ENCODE results near the gene NEAT1. TPM values are rescaled to one million over a fixed set of nuclear protein-coding genes. Genes with fewer than 3 reads are reported as not detected.

The NEAT1 gene
- total and polyA plus RNA-seq, 2 of the 8 experiments (the other 6 are each of a cell fraction or from before 2014, with no cell fraction given): 2.4 to 10.7 TPM

GRCh38 chr11:65428578-65429067, 6.0 kb downstream of the NEAT1 start:
- FAIRE-seq (no peak), DNase-seq (ENCODE audit: low read depth in 1 of 2, low spot score in 2 of 2) (no peak)
- POLR2A ChIA-PET (ENCODE audit: partially characterized antibody): interaction anchor here (1.0 to 20.8 kb wide), 4 partner anchors 9 to 76 kb away, joined by 3 to 826 read pairs (median 8); partner anchors contain the start of gene MALAT1
- Histone ChIP-seq H4K8ac (ENCODE audit: extremely low read depth, insufficient read depth, low read length) (no peak overlapping the region), H2AK5ac (ENCODE audit: low read depth, low read length) (no peak overlapping the region), H3K4me1 (replicated peaks in 1 of 4; ENCODE audit: control insufficient read depth in 3 of 4, insufficient read depth in 4 of 4, low read length in 3 of 4) (peaks cover 9 to 37% (median 15%) of the 10 kb centered on the region in 4 experiments), H3K23ac (ENCODE audit: insufficient read length) (no peak overlapping the region), H3K79me1 (ENCODE audit: low read depth, low read length) (peaks cover 9% of the 10 kb centered on the region; the same call in 1 of the 2 replicates), H3K79me2 (ENCODE audit: control insufficient read depth in 1 of 2, insufficient read depth in 2 of 2, low read length in 2 of 2) (peaks cover 3 to 30% of the 10 kb centered on the region in 2 experiments), H3K9ac (replicated peaks in 1 of 4; ENCODE audit: extremely low read depth in 1 of 4, low read depth in 3 of 4, low read length in 3 of 4) (no peak overlapping the region), H4K20me1 (replicated peaks in 1 of 2; ENCODE audit: control insufficient read depth in 1 of 2, insufficient read depth in 2 of 2, low read length in 2 of 2) (peaks cover 5 to 13% of the 10 kb centered on the region in 2 experiments), H2BK20ac (ENCODE audit: low read length) (no peak overlapping the region), H3K9me3 (ENCODE audit: insufficient read depth in 2 of 2, low read depth in 1 of 2, low read length in 1 of 2) (no peaks in the 10 kb centered on the region), H2BK120ac (replicated peaks; ENCODE audit: low read depth, low read length) (no peak overlapping the region), H3K4me3 (ENCODE audit: extremely low read depth in 1 of 4, insufficient read depth in 2 of 4, low read depth in 3 of 4, low read length in 4 of 4) (no peak overlapping the region), H3K18ac (ENCODE audit: extremely low read depth, low read length) (no peak overlapping the region), H4K91ac (replicated peaks; ENCODE audit: insufficient read length, low read length) (no peak overlapping the region), H3K14ac (ENCODE audit: insufficient read length) (no peak overlapping the region), H3K36me3 (ENCODE audit: control insufficient read depth in 2 of 4, insufficient read depth in 4 of 4, low read length in 3 of 4) (no peaks in the 10 kb centered on the region), H3K27me3 (replicated peaks in 1 of 4; ENCODE audit: control insufficient read depth in 3 of 4, extremely low read depth in 1 of 4, insufficient read depth in 3 of 4, low read length in 3 of 4) (no peaks in the 10 kb centered on the region), H2BK15ac (ENCODE audit: low read length) (no peak overlapping the region), H3K27ac (ENCODE audit: low read depth, low read length) (no peak overlapping the region), H3K56ac (replicated peaks; ENCODE audit: insufficient read length, low read depth, low read length) (no peak overlapping the region), H4K5ac (ENCODE audit: insufficient read length, low read depth, low read length) (no peak overlapping the region), H2BK5ac (ENCODE audit: low read depth, low read length) (no peak overlapping the region), H2BK12ac (ENCODE audit: low read depth, low read length) (no peak overlapping the region), H2AFZ (ENCODE audit: low read length) (no peak overlapping the region), H3K4ac (replicated peaks; ENCODE audit: insufficient read length, low read depth, low read length) (no peak overlapping the region), H3K23me2 (ENCODE audit: low read depth, low read length) (peaks cover 7% of the 10 kb centered on the region; the same call in 1 of the 2 replicates), H3K4me2 (ENCODE audit: insufficient read depth in 1 of 2, low read depth in 2 of 2, low read length in 2 of 2) (no peak overlapping the region)
- 82% methylated on average over 5 of the region's 5 CpGs; no CpG with 5 or more reads in 1 of the 2 experiments for WGBS, 2 experiments (ENCODE audit: extremely low coverage in 1 of 2, insufficient coverage in 1 of 2, insufficient read length in 1 of 2, insufficient replicate concordance in 2 of 2, low coverage in 1 of 2, low lambda C conversion rate in 2 of 2, missing lambda C conversion rate in 1 of 2)
- CTCF ChIA-PET (ENCODE audit: partially characterized antibody): interaction anchor here (0.8 to 22.8 kb wide), 4 partner anchors 12 to 82 kb away, joined by 3 to 430 read pairs (median 10); no protein-coding TSS in a partner anchor
- TF ChIP-seq BRCA1 (IDR thresholded peaks at IDR 0.05; ENCODE audit: low read depth, low read length): no peak
- peak in 1 of 2 experiments; percentile 27; a peak in 1 of 3 replicates for TF ChIP-seq POLR2A (IDR thresholded peaks at IDR 0.05; ENCODE audit: control extremely low read depth in 1 of 2, low read depth in 2 of 2, low read length in 2 of 2)

Measured in H1 (cell line).